Mesodermal cell (in vitro differentiated cells): ENCODE measurements around the gene ZNF718. TPM values are rescaled to one million over a fixed set of nuclear protein-coding genes. Genes with fewer than 3 reads are reported as not detected.
"Not testable (repeated sequence)": the region's sequence is repeated elsewhere in the genome, so short reads cannot be mapped to it uniquely, and the experiment has no call there.

Experiments used
- H3K27ac ChIP-seq: 2 replicates; pipeline ENCODE4 v1.7.0; 2013; ENCODE audit warnings: mild to moderate bottlenecking, low read depth, low read length, moderate library complexity; ENCODE audit not compliant: severe bottlenecking
- H3K36me3 ChIP-seq: 2 replicates; pipeline ENCODE4 v1.7.1; 2013; ENCODE audit warnings: mild to moderate bottlenecking, low read length, moderate library complexity; ENCODE audit not compliant: control insufficient read depth, insufficient read depth
- H3K4me1 ChIP-seq: one replicate; pipeline ENCODE4 v1.7.1; 2013; ENCODE audit warnings: mild to moderate bottlenecking, low read length; ENCODE audit not compliant: insufficient read depth, control insufficient read depth, poor library complexity, severe bottlenecking
- H3K4me3 ChIP-seq: 2 replicates; pipeline ENCODE4 v1.7.0; 2013; ENCODE audit warnings: low read length, control low read depth, mild to moderate bottlenecking; ENCODE audit not compliant: insufficient read depth, poor library complexity, severe bottlenecking; ENCODE audit errors: extremely low read depth
- H3K9me3 ChIP-seq: 2 replicates; pipeline ENCODE4 v1.7.1; 2013; ENCODE audit warnings: mild to moderate bottlenecking, low read length, moderate library complexity; ENCODE audit not compliant: control insufficient read depth
- WGBS, 2 experiments: methylation state at CpG; one replicate each; pipeline ENCODE4 v1.1.5; 2013; ENCODE audit warnings: missing lambda C conversion rate in 2 of 2; ENCODE audit not compliant: insufficient coverage in 2 of 2; 5-methylcytosine and 5-hydroxymethylcytosine counted together
- polyA plus RNA-seq, 2 experiments: library from polyadenylated mRNA; stranded (reverse); fragments of 50-300 nt; gene quantifications; one replicate each; pipeline ENCODE4 v1.2.3, GENCODE V29; 2013

ZNF718 gene
- 4.8 TPM for polyA plus RNA-seq (2013, experiment 1 of 2)
- polyA plus RNA-seq (2013, experiment 2 of 2): 5.0 TPM

GRCh38 chr4:124275-125081 is at the start of gene ZNF718:
Gene ZNF718, plus strand, starts transcription at chr4:124501. Its CDS starts 170 bp downstream, at chr4:124671.
- Histone ChIP-seq H3K4me1 (no peaks in the 10 kb centered on the region), H3K4me3 (peak within 1 kb of the TSS; percentile 77), H3K36me3 (peaks cover 40% of the 10 kb centered on the region), H3K9me3 (peaks cover 32% of the 10 kb centered on the region), H3K27ac (peak within 1 kb of the TSS; percentile 86)
- 2% methylated on average over 32 to 41 of the region's 44 CpGs for WGBS, 2 experiments

- peaks cover 61% of the 10 kb centered on the region for H3K9me3 ChIP-seq
- peaks cover 11% of the 10 kb centered on the region for H3K36me3 ChIP-seq
- H3K4me1 ChIP-seq: no peaks in the 10 kb centered on the region
- WGBS, 2 experiments: 100% methylated on average over 1 of the region's 3 CpGs; no CpG with 5 or more reads in 1 of the 2 experiments
- H3K4me3 ChIP-seq: no peak overlapping the region
- H3K27ac ChIP-seq: no peak overlapping the region
Measured at GRCh38 chr4:85951-86350, 38.4 kb upstream of the ZNF718 start.

GRCh38 chr4:86559-87324 is 37.6 kb upstream of the ZNF718 start:
- not testable (repeated sequence) for H3K4me1 ChIP-seq, H3K4me3 ChIP-seq, H3K27ac ChIP-seq
- Histone ChIP-seq H3K9me3 (peaks cover 67% of the 10 kb centered on the region), H3K36me3 (peaks cover 11% of the 10 kb centered on the region)
- 74% methylated on average over 4 of the region's 7 CpGs; no CpG with 5 or more reads in 1 of the 2 experiments for WGBS, 2 experiments

- 71% methylated on average over 1 of the region's 1 CpG; no CpG with 5 or more reads in 1 of the 2 experiments for WGBS, 2 experiments
- peaks cover 58% of the 10 kb centered on the region for H3K9me3 ChIP-seq
- H3K27ac ChIP-seq: no peak overlapping the region
- H3K4me1 ChIP-seq: no peaks in the 10 kb centered on the region
- no peaks in the 10 kb centered on the region for H3K36me3 ChIP-seq
- no peak overlapping the region for H3K4me3 ChIP-seq
Measured at GRCh38 chr4:98386-98785, 25.9 kb upstream of the ZNF718 start.

- no peak overlapping the region for H3K4me3 ChIP-seq
- H3K9me3 ChIP-seq: peaks cover 43% of the 10 kb centered on the region
- no peaks in the 10 kb centered on the region for H3K4me1 ChIP-seq
- no peaks in the 10 kb centered on the region for H3K36me3 ChIP-seq
- no peak overlapping the region for H3K27ac ChIP-seq
- WGBS, 2 experiments: 67% methylated on average over 1 of the region's 5 CpGs; no CpG with 5 or more reads in 1 of the 2 experiments
Measured at GRCh38 chr4:99863-100262, 24.4 kb upstream of the ZNF718 start.

- Histone ChIP-seq H3K4me1 (no peaks in the 10 kb centered on the region), H3K4me3 (no peak overlapping the region), H3K9me3 (peaks cover 25% of the 10 kb centered on the region), H3K36me3 (no peaks in the 10 kb centered on the region), H3K27ac (no peak overlapping the region)
- 56 to 73% methylated on average over 21 to 33 of the region's 33 CpGs for WGBS, 2 experiments
Measured at GRCh38 chr4:107083-107443, 17.2 kb upstream of the ZNF718 start.

- Histone ChIP-seq H3K36me3 (no peaks in the 10 kb centered on the region), H3K4me3 (no peak overlapping the region), H3K4me1 (no peaks in the 10 kb centered on the region), H3K27ac (no peak overlapping the region), H3K9me3 (peaks cover 26% of the 10 kb centered on the region)
- 21 to 31% methylated on average over 69 to 76 of the region's 91 CpGs for WGBS, 2 experiments
Measured at GRCh38 chr4:107444-108429, 16.6 kb upstream of the ZNF718 start.

GRCh38 chr4:112771-113170 is 11.5 kb upstream of the ZNF718 start:
- Histone ChIP-seq H3K4me3 (no peak overlapping the region), H3K9me3 (peaks cover 25% of the 10 kb centered on the region), H3K27ac (no peak overlapping the region), H3K36me3 (no peaks in the 10 kb centered on the region), H3K4me1 (no peaks in the 10 kb centered on the region)
- 60 to 80% methylated on average over 1 of the region's 1 CpG for WGBS, 2 experiments

- Histone ChIP-seq H3K27ac (no peak overlapping the region), H3K9me3 (peaks cover 24% of the 10 kb centered on the region), H3K36me3 (no peaks in the 10 kb centered on the region), H3K4me3 (no peak overlapping the region), H3K4me1 (no peaks in the 10 kb centered on the region)
- WGBS, 2 experiments: 60 to 77% methylated on average over 2 of the region's 2 CpGs
Measured at GRCh38 chr4:113732-114131, 10.6 kb upstream of the ZNF718 start.

- Histone ChIP-seq H3K4me1 (no peaks in the 10 kb centered on the region), H3K9me3 (peaks cover 20% of the 10 kb centered on the region)
Measured at GRCh38 chr4:114149-114548, 10.2 kb upstream of the ZNF718 start.

More at GRCh38 chr4:114149-114548, 10.2 kb upstream of the ZNF718 start:
- Histone ChIP-seq H3K27ac (no peak overlapping the region), H3K4me3 (no peak overlapping the region), H3K36me3 (no peaks in the 10 kb centered on the region)
